Cardiac muscle cell (in vitro differentiated cells and primary cell): ENCODE results near the gene PTPRK. TPM values are rescaled to one million over a fixed set of nuclear protein-coding genes. Genes with fewer than 3 reads are reported as not detected.

Experiments used
- DNase-seq, 2 donors: peaks; one replicate each; pipeline versions ENCODE4 v3.0.0 to v3.0.0-alpha.2; 2010 to 2017; ENCODE audit warnings: low read depth in 1 of 2, low spot score in 1 of 2
- H3K27ac ChIP-seq: fragments of 200-600 bp; sonication (generic); 2 replicates; pipeline ENCODE4 v1.5.1; 2016
- H3K27me3 ChIP-seq: fragments of 200-600 bp; sonication (generic); 2 replicates; pipeline ENCODE4 v1.6.0; 2016; ENCODE audit warnings: control low read depth
- H3K36me3 ChIP-seq: fragments of 200-600 bp; sonication (generic); 2 replicates; pipeline ENCODE4 v1.5.1; 2016; ENCODE audit warnings: control low read depth
- H3K4me1 ChIP-seq: fragments of 200-600 bp; sonication (generic); 2 replicates; pipeline ENCODE4 v1.8.1; 2017; ENCODE audit warnings: low read depth, mild to moderate bottlenecking, mixed run types
- H3K4me3 ChIP-seq: fragments of 200-600 bp; sonication (generic); 2 replicates; pipeline ENCODE4 v1.5.1; 2016; ENCODE audit warnings: mild to moderate bottlenecking
- H3K9me3 ChIP-seq: fragments of 200-600 bp; sonication (generic); 2 replicates; pipeline ENCODE4 v1.5.1; 2017; ENCODE audit warnings: low read depth, mild to moderate bottlenecking, control low read depth
- CTCF ChIP-seq: IDR thresholded peaks from 2 replicates; pipeline ENCODE4 v1.5.1; 2012; ENCODE audit warnings: low read depth, mild to moderate bottlenecking, low read length
- polyA plus RNA-seq: library from polyadenylated mRNA; unstranded; fragments of >200 nt; fragmentation: Nextera tagmentation; extraction: Ambion mirVana; gene quantifications from 2 replicates; pipeline ENCODE4 v1.2.1, GENCODE V29; 2016
- total RNA-seq: library from RNA; depleted of rRNA; stranded (reverse); fragments of >200 nt; gene quantifications from 2 replicates; pipeline ENCODE4 v1.2.3, GENCODE V29; 2016

PTPRK gene
- total and polyA plus RNA-seq, 2 experiments from 2014 or later, result 48.3 to 73.1 TPM

DNA sequence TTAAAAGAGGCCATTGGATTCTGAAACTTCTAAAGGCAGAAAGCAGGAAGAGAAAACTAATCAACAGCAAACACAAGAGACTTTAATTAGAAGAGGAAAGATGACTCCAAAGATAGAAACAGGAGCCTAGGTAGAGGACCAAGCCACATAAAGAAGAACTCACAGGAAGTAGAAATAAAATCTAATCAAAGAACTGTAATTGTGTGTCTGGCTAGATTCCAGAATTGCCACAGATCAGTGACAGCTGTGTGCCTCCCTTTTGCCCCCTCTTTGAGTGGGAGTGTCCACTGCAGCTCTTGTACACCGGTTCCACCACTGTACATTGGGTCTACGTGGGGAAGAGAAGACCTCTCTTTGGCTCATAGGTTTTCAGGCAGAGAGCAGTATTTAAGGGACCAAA, 597.3 kb downstream of the PTPRK start:
- no peak overlapping the region for H3K4me3 ChIP-seq
- no peaks in the 10 kb centered on the region for H3K36me3 ChIP-seq
- DNase-seq, result no peak
- H3K27me3 ChIP-seq, result no peaks in the 10 kb centered on the region
- no peak for TF ChIP-seq CTCF
- H3K4me1 ChIP-seq, result no peaks in the 10 kb centered on the region
- H3K9me3 ChIP-seq, result no peaks in the 10 kb centered on the region
- no peak overlapping the region for H3K27ac ChIP-seq

DNA sequence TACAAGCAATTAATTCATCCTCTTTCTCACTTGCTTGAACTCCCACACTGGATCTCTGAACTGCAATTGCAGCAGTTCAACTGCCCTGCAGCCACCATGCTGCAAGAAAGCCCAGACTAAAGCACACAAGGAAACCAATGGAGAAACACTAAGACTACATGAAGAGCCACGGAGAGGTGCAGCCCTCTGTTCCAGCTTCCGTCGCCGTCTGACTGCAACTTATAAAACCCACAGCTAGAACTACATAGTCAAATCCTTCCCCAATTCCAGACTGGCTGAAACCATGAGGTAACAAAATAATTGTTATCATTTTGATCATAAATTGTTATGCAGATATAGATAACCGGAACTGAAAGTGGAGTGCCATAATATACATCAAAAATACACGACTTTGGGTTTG, 598.4 kb downstream of the PTPRK start:
- H3K27me3 ChIP-seq, result no peaks in the 10 kb centered on the region
- H3K27ac ChIP-seq, result no peak overlapping the region
- no peak for TF ChIP-seq CTCF
- H3K4me1 ChIP-seq, result no peaks in the 10 kb centered on the region
- no peak overlapping the region for H3K4me3 ChIP-seq
- H3K9me3 ChIP-seq, result no peaks in the 10 kb centered on the region
- no peak for DNase-seq
- H3K36me3 ChIP-seq, result no peaks in the 10 kb centered on the region

- no peaks in the 10 kb centered on the region for H3K36me3 ChIP-seq
- no peak overlapping the region for H3K4me3 ChIP-seq
- H3K27me3 ChIP-seq, result no peaks in the 10 kb centered on the region
- no peaks in the 10 kb centered on the region for H3K9me3 ChIP-seq
- TF ChIP-seq CTCF, result no peak
- DNase-seq, result no peak
- no peaks in the 10 kb centered on the region for H3K4me1 ChIP-seq
- no peak overlapping the region for H3K27ac ChIP-seq
Measured at GRCh38 chr6:127920804-127921203, 599.6 kb downstream of the PTPRK start.
